ENCODE measurements around the gene GH2.
"Not testable (repeated sequence)": the region's sequence is repeated elsewhere in the genome, so short reads cannot be mapped to it uniquely, and the experiment has no call there.

The GH2 gene

GRCh38 chr17:63869491-63870291 lies 12.1 kb downstream of the GH2 start:
- H2BK120ac ChIP-seq (ENCODE audit: low read depth, low read length); H3K14ac ChIP-seq (ENCODE audit: low read length in 2 of 2); H4K91ac ChIP-seq (ENCODE audit: low read length); H3K4ac ChIP-seq (ENCODE audit: low read depth in 1 of 2, low read length in 2 of 2); H2AK5ac ChIP-seq (ENCODE audit: low read length, severe bottlenecking); H2BK5ac ChIP-seq (ENCODE audit: low read depth, low read length, poor library complexity, severe bottlenecking); H4K8ac ChIP-seq (ENCODE audit: low read length); H3K79me1 ChIP-seq (replicated peaks; ENCODE audit: low read length, poor library complexity, severe bottlenecking); DNase-seq; H3K4me2 ChIP-seq (ENCODE audit: low read length, poor library complexity, severe bottlenecking); H3K36me3 ChIP-seq (ENCODE audit: control insufficient read depth in 1 of 2, insufficient read depth in 2 of 2, low read depth in 1 of 2, low read length in 2 of 2); H2AFZ ChIP-seq (ENCODE audit: low read depth, low read length); H3K23ac ChIP-seq (ENCODE audit: low read length in 2 of 2); H3K27me3 ChIP-seq (ENCODE audit: control insufficient read depth in 1 of 2, insufficient read depth in 1 of 2, low read length in 2 of 2); H3K9me3 ChIP-seq (ENCODE audit: control insufficient read depth, low read length); H2BK12ac ChIP-seq (ENCODE audit: low read length in 2 of 2); H3K27ac ChIP-seq (ENCODE audit: low read length, poor library complexity, severe bottlenecking); H3K9ac ChIP-seq (ENCODE audit: low read length); H3K4me1 ChIP-seq (ENCODE audit: control insufficient read depth, insufficient read depth, low read depth, low read length); H3K4me3 ChIP-seq (ENCODE audit: insufficient read depth in 1 of 2, low read depth in 1 of 2, low read length in 2 of 2); H2BK15ac ChIP-seq (ENCODE audit: low read depth, poor library complexity, severe bottlenecking); H3K18ac ChIP-seq (ENCODE audit: low read depth in 1 of 2, low read length in 2 of 2): not testable (repeated sequence)
- WGBS = 25% methylated on average over 5 of the region's 9 CpGs

- not testable (repeated sequence) for H2BK120ac ChIP-seq (ENCODE audit: low read depth, low read length)
- 72% methylated on average over 4 of the region's 7 CpGs for WGBS
These were observed 15.1 kb downstream of the GH2 start for GRCh38 chr17:63866625-63867024.

GRCh38 chr17:63859257-63859656 lies 22.5 kb downstream of the GH2 start:
- Histone ChIP-seq H2BK12ac (ENCODE audit: low read length in 2 of 2) (no peak overlapping the region), H4K8ac (ENCODE audit: low read length) (no peak overlapping the region), H4K91ac (ENCODE audit: low read length) (no peak overlapping the region), H2BK15ac (ENCODE audit: low read depth, poor library complexity, severe bottlenecking) (no peak overlapping the region), H3K79me1 (replicated peaks; ENCODE audit: low read length, poor library complexity, severe bottlenecking) (no peaks in the 10 kb centered on the region), H2BK120ac (ENCODE audit: low read depth, low read length) (no peak overlapping the region), H3K9me3 (ENCODE audit: control insufficient read depth, low read length) (no peaks in the 10 kb centered on the region), H2AFZ (ENCODE audit: low read depth, low read length) (no peak overlapping the region), H3K4me2 (ENCODE audit: low read length, poor library complexity, severe bottlenecking) (no peak overlapping the region), H2AK5ac (ENCODE audit: low read length, severe bottlenecking) (no peak overlapping the region), H3K36me3 (ENCODE audit: control insufficient read depth in 1 of 2, insufficient read depth in 2 of 2, low read depth in 1 of 2, low read length in 2 of 2) (no peaks in the 10 kb centered on the region), H3K27me3 (ENCODE audit: control insufficient read depth in 1 of 2, insufficient read depth in 1 of 2, low read length in 2 of 2) (peaks cover 26 to 37% of the 10 kb centered on the region in 2 experiments), H3K4me1 (ENCODE audit: control insufficient read depth, insufficient read depth, low read depth, low read length) (no peaks in the 10 kb centered on the region), H3K9ac (ENCODE audit: low read length) (no peak overlapping the region), H3K4ac (ENCODE audit: low read depth in 1 of 2, low read length in 2 of 2) (no peak overlapping the region), H3K18ac (ENCODE audit: low read depth in 1 of 2, low read length in 2 of 2) (no peak overlapping the region), H3K27ac (ENCODE audit: low read length, poor library complexity, severe bottlenecking) (no peak overlapping the region), H3K4me3 (ENCODE audit: insufficient read depth in 1 of 2, low read depth in 1 of 2, low read length in 2 of 2) (no peak overlapping the region), H2BK5ac (ENCODE audit: low read depth, low read length, poor library complexity, severe bottlenecking) (no peak overlapping the region), H3K14ac (ENCODE audit: low read length in 2 of 2) (no peak overlapping the region), H3K23ac (ENCODE audit: low read length in 2 of 2) (no peak overlapping the region)
- 77% methylated on average over 3 of the region's 3 CpGs for WGBS
- DNase-seq = no peak

More at GRCh38 chr17:63866625-63867024, 15.1 kb downstream of the GH2 start:
- not testable (repeated sequence) for H3K4me2 ChIP-seq (ENCODE audit: low read length, poor library complexity, severe bottlenecking); H3K14ac ChIP-seq (ENCODE audit: low read length in 2 of 2); DNase-seq; H3K4me1 ChIP-seq (ENCODE audit: control insufficient read depth, insufficient read depth, low read depth, low read length); H2BK15ac ChIP-seq (ENCODE audit: low read depth, poor library complexity, severe bottlenecking); H3K23ac ChIP-seq (ENCODE audit: low read length in 2 of 2); H3K27ac ChIP-seq (ENCODE audit: low read length, poor library complexity, severe bottlenecking); H3K4me3 ChIP-seq (ENCODE audit: insufficient read depth in 1 of 2, low read depth in 1 of 2, low read length in 2 of 2); H3K79me1 ChIP-seq (replicated peaks; ENCODE audit: low read length, poor library complexity, severe bottlenecking); H3K4ac ChIP-seq (ENCODE audit: low read depth in 1 of 2, low read length in 2 of 2); H4K8ac ChIP-seq (ENCODE audit: low read length); H2BK5ac ChIP-seq (ENCODE audit: low read depth, low read length, poor library complexity, severe bottlenecking); H3K9ac ChIP-seq (ENCODE audit: low read length); H3K9me3 ChIP-seq (ENCODE audit: control insufficient read depth, low read length); H2AFZ ChIP-seq (ENCODE audit: low read depth, low read length); H3K18ac ChIP-seq (ENCODE audit: low read depth in 1 of 2, low read length in 2 of 2); H3K36me3 ChIP-seq (ENCODE audit: control insufficient read depth in 1 of 2, insufficient read depth in 2 of 2, low read depth in 1 of 2, low read length in 2 of 2); H2AK5ac ChIP-seq (ENCODE audit: low read length, severe bottlenecking); H2BK12ac ChIP-seq (ENCODE audit: low read length in 2 of 2); H3K27me3 ChIP-seq (ENCODE audit: control insufficient read depth in 1 of 2, insufficient read depth in 1 of 2, low read length in 2 of 2)
- peak overlapping the region; percentile 80 for H4K91ac ChIP-seq (ENCODE audit: low read length)

GRCh38 chr17:63856425-63856824 lies 25.3 kb downstream of the GH2 start:
- not testable (repeated sequence) for H3K18ac ChIP-seq (ENCODE audit: low read depth in 1 of 2, low read length in 2 of 2); H3K4me2 ChIP-seq (ENCODE audit: low read length, poor library complexity, severe bottlenecking); H2BK120ac ChIP-seq (ENCODE audit: low read depth, low read length); H3K9ac ChIP-seq (ENCODE audit: low read length); H3K14ac ChIP-seq (ENCODE audit: low read length in 2 of 2); H3K27ac ChIP-seq (ENCODE audit: low read length, poor library complexity, severe bottlenecking); H3K4me1 ChIP-seq (ENCODE audit: control insufficient read depth, insufficient read depth, low read depth, low read length); H3K9me3 ChIP-seq (ENCODE audit: control insufficient read depth, low read length); H3K23ac ChIP-seq (ENCODE audit: low read length in 2 of 2); DNase-seq; H4K8ac ChIP-seq (ENCODE audit: low read length); H2AFZ ChIP-seq (ENCODE audit: low read depth, low read length); H2AK5ac ChIP-seq (ENCODE audit: low read length, severe bottlenecking); H2BK12ac ChIP-seq (ENCODE audit: low read length in 2 of 2); H4K91ac ChIP-seq (ENCODE audit: low read length); H3K79me1 ChIP-seq (replicated peaks; ENCODE audit: low read length, poor library complexity, severe bottlenecking); H3K4ac ChIP-seq (ENCODE audit: low read depth in 1 of 2, low read length in 2 of 2); H2BK15ac ChIP-seq (ENCODE audit: low read depth, poor library complexity, severe bottlenecking); H3K4me3 ChIP-seq (ENCODE audit: insufficient read depth in 1 of 2, low read depth in 1 of 2, low read length in 2 of 2); H3K36me3 ChIP-seq (ENCODE audit: control insufficient read depth in 1 of 2, insufficient read depth in 2 of 2, low read depth in 1 of 2, low read length in 2 of 2); H2BK5ac ChIP-seq (ENCODE audit: low read depth, low read length, poor library complexity, severe bottlenecking)
- 92% methylated on average over 8 of the region's 8 CpGs for WGBS
- H3K27me3 ChIP-seq (ENCODE audit: control insufficient read depth in 1 of 2, insufficient read depth in 1 of 2, low read length in 2 of 2) = peaks cover 26 to 37% of the 10 kb centered on the region in 2 experiments
